HFF-Myc (cell line): Measurements from ENCODE around the gene BAG3.

ENCODE experiments used
- DNase-seq: peaks from one replicate; pipeline ENCODE4 v3.0.0-alpha.2; 2011; ENCODE audit warnings: low read depth; ENCODE audit errors: extremely low read depth
- H3K4me3 ChIP-seq: replicated peaks from 2 replicates; pipeline ENCODE4 v1.5.1; 2011; ENCODE audit warnings: low read depth, mild to moderate bottlenecking, control low read depth, low read length
- TF ChIP-seq, protein P1 (sequence below): IDR thresholded peaks from 2 replicates; pipeline ENCODE4 v1.5.1; 2012; ENCODE audit warnings: mild to moderate bottlenecking, low read depth, low read length, control low read depth; ENCODE audit errors: missing control alignments

Gene BAG3

DNA sequence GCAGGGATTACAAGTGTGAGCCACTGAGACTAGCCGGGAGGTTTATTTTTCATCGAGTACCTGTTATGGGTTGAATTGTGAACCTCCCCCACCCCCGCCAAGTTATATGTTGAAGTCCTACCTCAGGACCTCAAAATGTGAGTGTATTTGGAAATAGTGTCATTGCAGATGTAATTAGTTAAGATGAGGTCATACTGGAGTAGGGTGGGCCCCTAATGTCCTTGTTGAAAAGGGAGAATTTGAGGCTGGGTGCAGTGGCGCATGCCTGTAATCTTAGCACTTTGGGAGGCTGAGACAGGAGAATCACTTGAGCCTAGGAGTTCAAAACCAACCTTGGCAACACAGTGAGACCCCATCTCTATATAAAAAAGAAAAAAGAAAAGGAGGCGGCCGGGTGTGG lies 10.8 kb upstream of the BAG3 start:
- TF ChIP-seq, protein P1, sequence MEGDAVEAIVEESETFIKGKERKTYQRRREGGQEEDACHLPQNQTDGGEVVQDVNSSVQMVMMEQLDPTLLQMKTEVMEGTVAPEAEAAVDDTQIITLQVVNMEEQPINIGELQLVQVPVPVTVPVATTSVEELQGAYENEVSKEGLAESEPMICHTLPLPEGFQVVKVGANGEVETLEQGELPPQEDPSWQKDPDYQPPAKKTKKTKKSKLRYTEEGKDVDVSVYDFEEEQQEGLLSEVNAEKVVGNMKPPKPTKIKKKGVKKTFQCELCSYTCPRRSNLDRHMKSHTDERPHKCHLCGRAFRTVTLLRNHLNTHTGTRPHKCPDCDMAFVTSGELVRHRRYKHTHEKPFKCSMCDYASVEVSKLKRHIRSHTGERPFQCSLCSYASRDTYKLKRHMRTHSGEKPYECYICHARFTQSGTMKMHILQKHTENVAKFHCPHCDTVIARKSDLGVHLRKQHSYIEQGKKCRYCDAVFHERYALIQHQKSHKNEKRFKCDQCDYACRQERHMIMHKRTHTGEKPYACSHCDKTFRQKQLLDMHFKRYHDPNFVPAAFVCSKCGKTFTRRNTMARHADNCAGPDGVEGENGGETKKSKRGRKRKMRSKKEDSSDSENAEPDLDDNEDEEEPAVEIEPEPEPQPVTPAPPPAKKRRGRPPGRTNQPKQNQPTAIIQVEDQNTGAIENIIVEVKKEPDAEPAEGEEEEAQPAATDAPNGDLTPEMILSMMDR: no peak
- H3K4me3 ChIP-seq: no peak overlapping the region
- no peak for DNase-seq

- no peak for DNase-seq
- TF ChIP-seq, protein P1: no peak
- H3K4me3 ChIP-seq: no peak overlapping the region
Observed at GRCh38 chr10:119640875-119641526, 10.2 kb upstream of the BAG3 start.

DNA sequence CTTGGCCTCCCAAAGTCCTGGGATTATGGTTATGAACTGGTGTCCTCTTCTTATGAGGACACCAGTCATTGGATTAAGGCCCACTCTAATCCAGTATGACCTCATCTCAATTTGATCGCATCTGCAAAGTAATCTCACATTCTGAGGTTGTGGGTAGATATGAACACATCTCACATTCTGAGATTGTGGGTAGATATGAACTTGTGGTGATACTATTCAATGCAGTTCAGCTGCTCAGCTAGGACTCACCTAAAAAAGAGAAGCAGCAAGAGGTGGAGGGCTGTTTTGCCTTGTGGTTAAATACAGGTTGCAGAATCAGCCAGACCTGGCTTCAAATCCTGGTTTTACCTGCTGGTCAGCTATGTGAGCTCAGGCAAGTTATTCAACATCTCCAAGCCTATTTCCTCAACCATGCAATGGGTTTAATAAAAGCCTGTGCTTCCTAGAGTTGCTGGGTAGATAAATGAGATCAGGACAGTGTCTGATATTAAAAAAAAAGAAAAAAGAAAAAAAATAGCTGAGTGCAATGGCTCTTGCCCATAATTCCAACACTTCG lies 8.5 kb upstream of the BAG3 start:
- TF ChIP-seq, protein P1: no peak
- DNase-seq: no peak
- no peak overlapping the region for H3K4me3 ChIP-seq

GRCh38 chr10:119643306-119644204 lies 7.6 kb upstream of the BAG3 start:
- TF ChIP-seq, protein P1: peak; percentile 35
- H3K4me3 ChIP-seq: no peak overlapping the region
- DNase-seq: no peak

- DNase-seq: no peak
- H3K4me3 ChIP-seq: no peak overlapping the region
- TF ChIP-seq, protein P1: peak; percentile 42
Observed at GRCh38 chr10:119644205-119644814, 6.9 kb upstream of the BAG3 start.

DNA sequence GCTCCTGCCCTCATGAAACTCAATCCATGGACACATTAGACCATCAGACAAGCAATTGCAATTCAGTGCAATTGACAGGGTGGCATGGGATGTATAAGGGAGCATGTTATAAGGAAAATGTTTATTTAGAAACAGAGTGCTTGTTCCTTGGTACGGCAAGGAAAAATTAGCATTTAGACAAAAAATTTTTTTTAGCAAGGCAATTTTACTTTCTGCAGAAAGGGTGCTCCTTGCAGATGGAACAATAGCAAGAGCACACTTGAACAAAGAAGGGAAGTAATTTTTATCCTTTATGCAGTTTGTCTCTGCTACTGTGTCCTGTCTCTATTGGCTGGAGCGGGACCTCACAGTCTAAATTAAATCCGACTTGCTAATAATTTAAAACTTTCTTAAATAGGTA lies 6.2 kb upstream of the BAG3 start:
- DNase-seq: no peak
- TF ChIP-seq, protein P1: no peak
- H3K4me3 ChIP-seq: no peak overlapping the region
